NB4 (cell line): Measurements from ENCODE around the gene BLVRB.

Experiments
- DNase-seq: peaks from one replicate; pipeline ENCODE4 v3.0.0; 2010; ENCODE audit warnings: low read depth
- H3K4me3 ChIP-seq: one replicate; pipeline ENCODE4 v1.5.1; 2011; ENCODE audit warnings: mild to moderate bottlenecking, low read depth, low read length, moderate library complexity
- MAX ChIP-seq: IDR thresholded peaks from 2 replicates; pipeline ENCODE4 v1.6.1; 2011; ENCODE audit warnings: low read depth, low read length
- MYC ChIP-seq: IDR thresholded peaks from 2 replicates; pipeline ENCODE4 v1.6.1; 2011; ENCODE audit warnings: low read depth, low read length
- POLR2A ChIP-seq: IDR thresholded peaks from 2 replicates; pipeline ENCODE4 v1.6.1; 2011; ENCODE audit warnings: mild to moderate bottlenecking; ENCODE audit not compliant: insufficient read length; ENCODE audit errors: extremely low read depth
- TF ChIP-seq, protein P1 (sequence below): IDR thresholded peaks from one replicate; pipeline ENCODE4 v1.5.1; 2012; ENCODE audit warnings: low read depth, low read length

BLVRB gene

GRCh38 chr19:40474737-40475136 is 9.2 kb upstream of the BLVRB start:
- TF ChIP-seq MAX (no peak), MYC (no peak), POLR2A (no peak)
- TF ChIP-seq, protein P1, sequence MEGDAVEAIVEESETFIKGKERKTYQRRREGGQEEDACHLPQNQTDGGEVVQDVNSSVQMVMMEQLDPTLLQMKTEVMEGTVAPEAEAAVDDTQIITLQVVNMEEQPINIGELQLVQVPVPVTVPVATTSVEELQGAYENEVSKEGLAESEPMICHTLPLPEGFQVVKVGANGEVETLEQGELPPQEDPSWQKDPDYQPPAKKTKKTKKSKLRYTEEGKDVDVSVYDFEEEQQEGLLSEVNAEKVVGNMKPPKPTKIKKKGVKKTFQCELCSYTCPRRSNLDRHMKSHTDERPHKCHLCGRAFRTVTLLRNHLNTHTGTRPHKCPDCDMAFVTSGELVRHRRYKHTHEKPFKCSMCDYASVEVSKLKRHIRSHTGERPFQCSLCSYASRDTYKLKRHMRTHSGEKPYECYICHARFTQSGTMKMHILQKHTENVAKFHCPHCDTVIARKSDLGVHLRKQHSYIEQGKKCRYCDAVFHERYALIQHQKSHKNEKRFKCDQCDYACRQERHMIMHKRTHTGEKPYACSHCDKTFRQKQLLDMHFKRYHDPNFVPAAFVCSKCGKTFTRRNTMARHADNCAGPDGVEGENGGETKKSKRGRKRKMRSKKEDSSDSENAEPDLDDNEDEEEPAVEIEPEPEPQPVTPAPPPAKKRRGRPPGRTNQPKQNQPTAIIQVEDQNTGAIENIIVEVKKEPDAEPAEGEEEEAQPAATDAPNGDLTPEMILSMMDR = no peak
- no peak for DNase-seq
- no peak overlapping the region for H3K4me3 ChIP-seq

DNA sequence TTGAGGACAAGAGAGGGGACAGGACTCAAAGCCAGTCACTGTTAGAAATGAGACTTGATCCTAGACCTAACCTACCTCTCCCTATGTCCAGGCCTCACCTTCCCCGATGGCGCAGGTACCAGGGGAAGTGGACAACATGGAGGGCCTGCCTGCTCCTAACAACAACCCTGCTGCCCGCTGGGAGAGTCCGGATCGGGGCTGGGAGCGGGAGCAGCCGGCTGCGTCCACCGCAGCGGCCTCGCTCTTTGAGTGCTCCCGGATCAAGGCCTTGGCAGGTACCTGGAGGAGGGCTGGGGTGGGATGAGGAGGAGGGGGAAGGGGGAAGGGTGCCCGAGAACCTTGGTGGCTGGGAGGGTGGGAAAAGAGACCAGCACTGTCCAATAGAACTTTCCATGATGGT is 7.0 kb upstream of the BLVRB start:
- H3K4me3 ChIP-seq = no peak overlapping the region
- DNase-seq = no peak
- TF ChIP-seq MAX = no peak
- no peak for TF ChIP-seq POLR2A
- TF ChIP-seq, protein P1 = no peak
- TF ChIP-seq MYC = no peak

GRCh38 chr19:40471111-40471510 is 5.6 kb upstream of the BLVRB start:
- TF ChIP-seq POLR2A (no peak), MYC (no peak), MAX (no peak)
- TF ChIP-seq, protein P1 = no peak
- H3K4me3 ChIP-seq = no peak overlapping the region
- no peak for DNase-seq

DNA sequence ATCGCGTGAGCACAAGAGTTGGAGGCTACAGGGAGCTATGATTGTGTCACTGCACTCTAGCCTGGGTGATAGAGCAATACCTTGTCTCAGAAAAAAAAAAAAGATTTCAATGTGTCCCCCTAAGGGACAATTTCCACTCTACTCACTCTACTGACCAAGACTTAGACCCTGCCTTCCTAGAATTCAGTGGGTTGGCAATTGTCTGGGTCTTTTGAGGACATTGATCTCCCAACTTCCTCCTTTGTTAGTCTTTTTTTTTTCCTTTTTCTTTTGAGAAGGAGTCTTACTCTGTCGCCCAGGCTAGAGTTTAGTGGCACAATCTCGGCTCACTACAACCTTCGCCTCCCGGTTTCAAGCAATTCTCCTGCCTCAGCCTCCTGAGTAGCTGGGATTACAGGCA is 3.5 kb upstream of the BLVRB start:
- TF ChIP-seq, protein P1 = no peak
- TF ChIP-seq MYC (no peak), MAX (no peak), POLR2A (no peak)
- H3K4me3 ChIP-seq = no peak overlapping the region
- DNase-seq = peak; percentile 19

- no peak for DNase-seq
- peak within 1 kb of the TSS; percentile 42 for H3K4me3 ChIP-seq
- no peak for TF ChIP-seq MYC
- TF ChIP-seq POLR2A = no peak
- no peak for TF ChIP-seq MAX
- TF ChIP-seq, protein P1 = no peak
Observed at GRCh38 chr19:40466985-40467734, 1.6 kb upstream of the BLVRB start, which contains the start of gene SPTBN4. SPTBN4 (plus strand) TSS chr19:40467001; CDS start chr19:40472622, 5,621 bp downstream.
